ENCODE results near the gene SSUH2.

The SSUH2 gene

GRCh38 chr3:8578282-8578681 is 66.3 kb downstream of the SSUH2 start:
- DNase-seq: no peak

GRCh38 chr3:8576841-8577571 is 67.6 kb downstream of the SSUH2 start:
- DNase-seq: no peak

GRCh38 chr3:8576436-8576835 is 68.2 kb downstream of the SSUH2 start:
- DNase-seq: no peak

GRCh38 chr3:8575364-8576104 is 69.1 kb downstream of the SSUH2 start:
- DNase-seq: no peak

GRCh38 chr3:8574670-8575322 is 69.8 kb downstream of the SSUH2 start:
- DNase-seq: no peak

- no peak for DNase-seq
These were observed 70.4 kb downstream of the SSUH2 start for GRCh38 chr3:8574040-8574669.

- DNase-seq: no peak
These were observed 71.2 kb downstream of the SSUH2 start for GRCh38 chr3:8573342-8573926.

GRCh38 chr3:8571256-8571655 is 73.3 kb downstream of the SSUH2 start:
- no peak for DNase-seq
